LHCN-M2 (cell line): ENCODE data around the gene OR1J4. TPM values are rescaled to one million over a fixed set of nuclear protein-coding genes. Genes with fewer than 3 reads are reported as not detected.

Experiments
- total RNA-seq: library from RNA; depleted of rRNA; stranded (reverse); fragments of >200 nt; gene quantifications from 2 replicates; pipeline ENCODE4 v1.2.3, GENCODE V29; 2014; rRNA removed

The OR1J4 gene
- total RNA-seq, 1 experiment from 2014 or later = not detected

Other genes starting within 250 kb of the OR1J4 start
- 1.7 TPM in 2 replicates for gene PTGS1, start 148.1 kb upstream of the OR1J4 start, total RNA-seq
- gene OR1J1, start 41.2 kb upstream of the OR1J4 start, total RNA-seq = not detected in 2 replicates
- not detected in 2 replicates for gene OR1J2, start 8.3 kb upstream of the OR1J4 start, total RNA-seq
- not detected in 2 replicates for gene OR1N1, start 8.2 kb downstream of the OR1J4 start, total RNA-seq
- not detected in 2 replicates for gene OR1N2, start 34.0 kb downstream of the OR1J4 start, total RNA-seq
- not detected in 2 replicates for gene OR1L8, start 64.2 kb downstream of the OR1J4 start, total RNA-seq
- gene OR1Q1, start 95.6 kb downstream of the OR1J4 start, total RNA-seq = not detected in 2 replicates
- gene OR1B1, start 138.5 kb downstream of the OR1J4 start, total RNA-seq = not detected in 2 replicates
- gene OR1L1, start 142.6 kb downstream of the OR1J4 start, total RNA-seq = not detected in 2 replicates
- not detected in 2 replicates for gene OR1L3, start 156.0 kb downstream of the OR1J4 start, total RNA-seq
- not detected in 2 replicates for gene OR1L4, start 204.8 kb downstream of the OR1J4 start, total RNA-seq
- not detected in 2 replicates for gene OR1L6, start 223.2 kb downstream of the OR1J4 start, total RNA-seq